ENCODE results near the gene RDH12. TPM values are rescaled to one million over a fixed set of nuclear protein-coding genes. Genes with fewer than 3 reads are reported as not detected.

The RDH12 gene
- total and polyA plus RNA-seq, 4 donors: 0.06 to 0.25 (median 0.22) TPM; not detected in 1

DNA sequence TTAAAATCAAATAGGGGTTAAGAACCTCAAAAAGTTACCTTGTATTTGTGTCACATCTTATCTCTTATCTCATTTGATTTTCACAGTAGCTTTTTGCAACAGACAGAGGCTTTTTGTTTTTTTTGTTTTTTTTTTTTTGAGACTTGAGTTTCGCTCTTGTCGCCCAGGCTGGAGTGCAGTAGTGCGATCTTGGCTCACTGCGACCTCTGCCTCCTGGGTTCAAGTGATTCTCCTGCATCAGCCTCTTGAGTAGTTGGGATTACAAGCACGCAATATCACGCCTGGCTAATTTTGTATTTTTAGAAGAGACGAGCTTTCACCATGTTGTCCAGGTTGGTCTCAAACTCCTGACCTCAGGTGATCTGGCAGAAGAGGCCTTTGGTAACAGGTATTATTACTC is 25.7 kb downstream of the RDH12 start:
- ATAC-seq (ENCODE audit: insufficient read depth, low FRiP score) (no peak), DNase-seq (no peak)
- Histone ChIP-seq H3K4me1 (ENCODE audit: control insufficient read depth in 5 of 5, insufficient read depth in 5 of 5, low read length in 5 of 5) (peaks cover 0 to 3% (median 0%) of the 10 kb centered on the region in 5 donors), H3K9me3 (ENCODE audit: control insufficient read depth in 4 of 4, insufficient read depth in 3 of 4, low read length in 3 of 4) (peaks cover 0 to 10% (median 0%) of the 10 kb centered on the region in 4 donors), H3K27ac (ENCODE audit: low read depth in 1 of 2, low read length in 1 of 2) (no peak overlapping the region), H3K4me3 (no peak overlapping the region), H3K36me3 (ENCODE audit: control insufficient read depth in 4 of 4, insufficient read depth in 4 of 4, low read length in 4 of 4) (no peaks in the 10 kb centered on the region), H3K9ac (ENCODE audit: insufficient read depth in 1 of 2, low read length in 2 of 2) (no peak overlapping the region), H3K27me3 (ENCODE audit: control insufficient read depth in 3 of 3, insufficient read depth in 3 of 3, low read length in 2 of 3) (no peaks in the 10 kb centered on the region)
- TF ChIP-seq, protein P1, sequence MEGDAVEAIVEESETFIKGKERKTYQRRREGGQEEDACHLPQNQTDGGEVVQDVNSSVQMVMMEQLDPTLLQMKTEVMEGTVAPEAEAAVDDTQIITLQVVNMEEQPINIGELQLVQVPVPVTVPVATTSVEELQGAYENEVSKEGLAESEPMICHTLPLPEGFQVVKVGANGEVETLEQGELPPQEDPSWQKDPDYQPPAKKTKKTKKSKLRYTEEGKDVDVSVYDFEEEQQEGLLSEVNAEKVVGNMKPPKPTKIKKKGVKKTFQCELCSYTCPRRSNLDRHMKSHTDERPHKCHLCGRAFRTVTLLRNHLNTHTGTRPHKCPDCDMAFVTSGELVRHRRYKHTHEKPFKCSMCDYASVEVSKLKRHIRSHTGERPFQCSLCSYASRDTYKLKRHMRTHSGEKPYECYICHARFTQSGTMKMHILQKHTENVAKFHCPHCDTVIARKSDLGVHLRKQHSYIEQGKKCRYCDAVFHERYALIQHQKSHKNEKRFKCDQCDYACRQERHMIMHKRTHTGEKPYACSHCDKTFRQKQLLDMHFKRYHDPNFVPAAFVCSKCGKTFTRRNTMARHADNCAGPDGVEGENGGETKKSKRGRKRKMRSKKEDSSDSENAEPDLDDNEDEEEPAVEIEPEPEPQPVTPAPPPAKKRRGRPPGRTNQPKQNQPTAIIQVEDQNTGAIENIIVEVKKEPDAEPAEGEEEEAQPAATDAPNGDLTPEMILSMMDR (IDR thresholded peaks at IDR 0.05; ENCODE audit: control extremely low read depth, extremely low read depth): no peak
- 95 to 97% methylated on average over 7 of the region's 7 CpGs for WGBS, 2 donors

DNA sequence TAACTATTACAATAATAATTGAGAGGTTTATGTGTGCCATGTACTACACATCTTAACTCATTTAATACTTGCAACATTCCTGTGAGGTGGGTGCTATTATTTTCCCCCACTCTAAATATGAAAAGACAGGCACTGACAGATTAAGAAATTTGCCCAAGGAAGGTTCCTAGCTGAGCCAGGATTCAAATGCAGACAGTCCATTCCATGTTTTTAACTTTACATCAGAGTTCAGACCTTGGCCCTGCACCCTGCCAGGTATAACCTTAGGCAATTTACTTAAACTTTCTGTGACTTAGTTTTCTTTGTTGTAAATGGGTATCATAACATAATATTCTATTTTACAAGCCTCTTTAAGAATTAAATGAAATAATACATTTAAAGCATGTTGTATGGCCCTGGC is 26.6 kb downstream of the RDH12 start:
- no peak for ATAC-seq (ENCODE audit: insufficient read depth, low FRiP score)
- H3K4me3 ChIP-seq: no peak overlapping the region
- TF ChIP-seq, protein P1 (IDR thresholded peaks at IDR 0.05; ENCODE audit: control extremely low read depth, extremely low read depth): no peak
- no peaks in the 10 kb centered on the region for H3K4me1 ChIP-seq (ENCODE audit: control insufficient read depth in 5 of 5, insufficient read depth in 5 of 5, low read length in 5 of 5)
- no peak overlapping the region for H3K27ac ChIP-seq (ENCODE audit: low read depth in 1 of 2, low read length in 1 of 2)
- no peaks in the 10 kb centered on the region for H3K27me3 ChIP-seq (ENCODE audit: control insufficient read depth in 3 of 3, insufficient read depth in 3 of 3, low read length in 2 of 3)
- no peaks in the 10 kb centered on the region for H3K36me3 ChIP-seq (ENCODE audit: control insufficient read depth in 4 of 4, insufficient read depth in 4 of 4, low read length in 4 of 4)
- peaks cover 0 to 9% (median 0%) of the 10 kb centered on the region in 4 donors for H3K9me3 ChIP-seq (ENCODE audit: control insufficient read depth in 4 of 4, insufficient read depth in 3 of 4, low read length in 3 of 4)
- no peak overlapping the region for H3K9ac ChIP-seq (ENCODE audit: insufficient read depth in 1 of 2, low read length in 2 of 2)
- no peak for DNase-seq

DNA sequence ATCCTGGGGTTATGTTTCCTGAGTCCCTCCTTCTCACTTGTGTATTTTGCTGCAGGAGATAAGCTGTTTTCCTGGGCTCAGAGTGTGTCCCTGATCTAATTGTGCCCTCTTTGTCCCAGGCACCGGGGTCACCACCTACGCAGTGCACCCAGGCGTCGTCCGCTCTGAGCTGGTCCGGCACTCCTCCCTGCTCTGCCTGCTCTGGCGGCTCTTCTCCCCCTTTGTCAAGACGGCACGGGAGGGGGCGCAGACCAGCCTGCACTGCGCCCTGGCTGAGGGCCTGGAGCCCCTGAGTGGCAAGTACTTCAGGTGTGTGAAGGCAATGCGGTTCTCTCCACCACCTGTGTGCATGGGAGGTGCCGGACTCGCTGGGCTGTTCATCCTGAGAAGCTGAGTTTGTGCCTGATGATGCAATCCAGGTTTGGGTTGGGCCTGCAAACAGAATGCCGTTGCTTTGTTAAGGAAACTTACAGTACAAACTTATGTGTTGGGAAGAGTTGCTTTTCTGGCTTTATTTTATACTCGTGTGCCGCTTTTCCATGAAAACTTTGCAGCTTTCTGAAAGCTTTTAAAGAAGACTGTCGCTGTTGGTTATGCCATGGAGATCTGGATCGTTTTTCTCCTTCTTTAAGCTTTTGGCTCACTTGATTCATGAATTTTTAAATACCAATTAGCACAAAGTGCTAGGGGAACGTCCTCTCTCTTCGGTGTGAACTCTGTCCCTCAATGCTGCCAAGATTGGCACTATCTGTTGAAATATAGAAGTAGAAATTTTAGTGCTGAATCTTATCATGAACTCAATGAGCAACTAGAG is 27.6 kb downstream of the RDH12 start:
- TF ChIP-seq, protein P1 (IDR thresholded peaks at IDR 0.05; ENCODE audit: control extremely low read depth, extremely low read depth): no peak
- Histone ChIP-seq H3K4me1 (ENCODE audit: control insufficient read depth in 5 of 5, insufficient read depth in 5 of 5, low read length in 5 of 5) (no peaks in the 10 kb centered on the region), H3K9ac (ENCODE audit: insufficient read depth in 1 of 2, low read length in 2 of 2) (no peak overlapping the region), H3K27ac (ENCODE audit: low read depth in 1 of 2, low read length in 1 of 2) (no peak overlapping the region), H3K4me3 (no peak overlapping the region), H3K9me3 (ENCODE audit: control insufficient read depth in 4 of 4, insufficient read depth in 3 of 4, low read length in 3 of 4) (peaks cover 0 to 9% (median 0%) of the 10 kb centered on the region in 4 donors), H3K36me3 (ENCODE audit: control insufficient read depth in 4 of 4, insufficient read depth in 4 of 4, low read length in 4 of 4) (no peaks in the 10 kb centered on the region), H3K27me3 (ENCODE audit: control insufficient read depth in 3 of 3, insufficient read depth in 3 of 3, low read length in 2 of 3) (no peaks in the 10 kb centered on the region)
- DNase-seq (peak; percentile 33 to 74 (median 62)), ATAC-seq (ENCODE audit: insufficient read depth, low FRiP score) (no peak)
- WGBS, 2 donors: 54 to 74% methylated on average over 21 of the region's 21 CpGs

Measured in lung (tissue), 12 donors.